ENCODE results near the gene RHBDD3.

- TF ChIP-seq EZH2 (IDR thresholded peaks at IDR 0.05; ENCODE audit: insufficient read depth, poor library complexity, severe bottlenecking) (no peak), EZH2phosphoT487 (IDR thresholded peaks at IDR 0.05; ENCODE audit: insufficient read depth, low read depth) (no peak)
Observed at GRCh38 chr22:29216873-29217666, 50.7 kb downstream of the RHBDD3 start.

Data from GM23248 (cell line).